ENCODE data around the gene XKR8.

XKR8 gene

DNA sequence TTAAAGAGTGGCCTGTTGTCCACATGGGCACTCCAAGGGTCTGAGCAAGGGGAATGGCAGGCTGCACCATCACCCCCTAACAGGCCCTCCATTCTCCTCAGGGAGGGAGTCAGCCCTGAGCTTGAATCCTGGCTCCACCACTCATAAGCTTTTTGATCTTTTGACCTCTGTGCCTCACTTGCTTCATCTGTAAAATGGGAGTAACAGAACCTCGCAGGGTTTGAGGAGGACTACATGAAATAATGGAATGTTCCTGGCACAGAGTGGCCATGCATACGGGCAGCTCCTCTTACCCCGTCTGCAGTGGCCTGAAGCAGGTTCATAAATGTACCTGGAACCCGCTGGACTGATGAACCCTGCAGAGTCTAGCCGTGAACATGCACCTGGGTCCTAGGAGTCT lies 2.1 kb upstream of the XKR8 start:
- DNase-seq: no peak

DNA sequence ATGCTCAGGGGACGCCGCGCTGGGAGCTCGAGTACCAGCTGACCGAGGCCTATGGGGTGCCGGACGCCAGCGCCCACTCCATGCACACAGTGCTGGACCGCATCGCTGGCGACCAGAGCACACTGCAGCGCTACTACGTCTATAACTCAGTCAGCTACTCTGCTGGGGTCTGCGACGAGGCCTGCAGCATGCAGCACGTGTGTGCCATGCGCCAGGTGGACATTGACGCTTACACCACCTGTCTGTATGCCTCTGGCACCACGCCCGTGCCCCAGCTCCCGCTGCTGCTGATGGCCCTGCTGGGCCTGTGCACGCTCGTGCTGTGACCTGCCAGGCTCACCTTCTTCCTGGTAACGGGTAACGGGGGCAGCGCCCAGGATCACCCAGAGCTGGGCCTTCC lies 1.3 kb upstream of the XKR8 start:
- DNase-seq: no peak

DNA sequence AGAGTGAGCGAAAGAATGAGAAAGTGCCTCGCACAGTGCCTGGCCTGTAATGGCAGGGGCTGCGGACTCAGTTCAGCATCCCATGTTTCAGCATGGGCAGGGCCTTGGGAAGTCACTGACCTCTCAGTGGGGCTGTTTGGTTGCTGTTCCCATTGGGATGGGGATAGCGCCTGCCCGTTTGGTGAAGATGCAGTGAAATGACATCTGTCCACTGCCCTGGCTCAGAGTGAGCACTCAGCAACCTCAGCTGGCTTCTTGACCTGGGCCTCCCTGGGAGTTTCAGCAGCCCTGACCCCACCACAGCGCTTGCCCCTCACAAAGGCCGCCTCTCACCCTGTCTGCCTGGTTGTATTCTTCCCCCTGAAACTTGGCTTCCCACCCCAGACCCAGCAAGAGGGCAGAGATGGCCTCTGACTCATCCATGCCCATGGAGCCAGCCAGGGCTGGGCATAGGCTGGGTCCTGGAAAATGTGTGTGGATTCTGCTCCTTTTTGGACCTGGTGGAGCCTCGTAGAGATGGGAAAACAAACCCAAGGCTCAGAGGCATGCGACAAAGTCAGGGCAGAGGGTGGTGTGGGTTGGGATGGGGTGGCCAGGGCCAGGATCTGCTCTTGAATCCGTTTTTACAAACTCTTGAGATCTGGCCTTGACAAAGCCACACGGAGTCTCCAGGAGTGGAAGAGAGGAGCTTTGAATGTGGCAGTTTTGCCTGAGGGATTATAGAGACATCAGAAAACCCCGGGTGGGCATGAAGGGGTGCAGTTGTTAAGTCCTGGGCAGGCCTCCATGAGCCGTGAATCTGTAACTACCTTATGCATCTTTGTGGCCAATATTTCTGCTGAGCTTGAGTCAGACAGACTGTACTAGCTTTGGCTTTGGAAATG lies 1.2 kb downstream of the XKR8 start:
- peak; percentile 37 for DNase-seq

DNA sequence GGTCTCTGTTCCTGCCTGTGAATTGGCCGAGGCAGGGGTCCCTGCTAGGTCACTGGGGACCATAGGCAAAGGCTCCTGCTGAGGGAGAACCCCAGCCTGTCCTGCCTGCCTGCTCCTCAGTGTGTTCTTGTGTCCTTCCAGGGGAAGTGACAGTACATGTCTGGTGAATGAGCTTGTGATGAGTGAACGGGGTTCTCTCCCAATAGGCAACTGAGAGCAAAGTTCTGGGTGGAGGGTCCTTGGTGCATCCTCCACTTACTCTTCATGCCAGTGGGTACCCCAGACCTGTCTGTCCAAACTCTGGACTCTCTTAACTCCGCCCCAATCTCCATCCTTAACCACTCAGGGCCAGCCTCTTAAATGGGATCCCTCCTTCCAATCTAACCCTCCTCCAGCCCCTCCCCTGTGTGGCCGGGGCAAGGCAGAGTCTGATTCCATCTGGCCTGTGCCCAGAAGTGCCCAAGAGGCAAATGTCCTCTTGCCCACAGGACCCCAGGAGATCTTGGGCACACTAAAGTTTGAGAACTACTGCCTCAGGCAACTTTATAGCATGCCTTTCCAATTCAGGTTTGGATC lies 2.0 kb downstream of the XKR8 start:
- peak; percentile 52 for DNase-seq

DNA sequence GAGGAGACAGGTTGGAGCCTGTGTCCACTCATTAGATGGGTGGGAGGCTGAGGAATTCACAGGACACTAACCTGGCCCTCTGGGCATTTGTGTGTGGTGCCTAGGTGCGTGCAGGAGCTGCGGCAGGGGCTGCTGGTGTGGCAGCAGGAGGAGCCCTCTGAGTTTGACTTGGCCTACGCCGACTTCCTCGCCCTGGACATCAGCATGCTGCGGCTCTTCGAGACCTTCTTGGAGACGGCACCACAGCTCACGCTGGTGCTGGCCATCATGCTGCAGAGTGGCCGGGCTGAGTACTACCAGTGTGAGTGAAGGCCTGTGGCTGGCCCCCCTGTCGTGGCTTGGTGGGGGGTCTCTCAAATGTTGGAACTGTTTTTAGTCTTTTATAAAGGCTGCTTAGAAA lies 3.6 kb downstream of the XKR8 start:
- no peak for DNase-seq

DNA sequence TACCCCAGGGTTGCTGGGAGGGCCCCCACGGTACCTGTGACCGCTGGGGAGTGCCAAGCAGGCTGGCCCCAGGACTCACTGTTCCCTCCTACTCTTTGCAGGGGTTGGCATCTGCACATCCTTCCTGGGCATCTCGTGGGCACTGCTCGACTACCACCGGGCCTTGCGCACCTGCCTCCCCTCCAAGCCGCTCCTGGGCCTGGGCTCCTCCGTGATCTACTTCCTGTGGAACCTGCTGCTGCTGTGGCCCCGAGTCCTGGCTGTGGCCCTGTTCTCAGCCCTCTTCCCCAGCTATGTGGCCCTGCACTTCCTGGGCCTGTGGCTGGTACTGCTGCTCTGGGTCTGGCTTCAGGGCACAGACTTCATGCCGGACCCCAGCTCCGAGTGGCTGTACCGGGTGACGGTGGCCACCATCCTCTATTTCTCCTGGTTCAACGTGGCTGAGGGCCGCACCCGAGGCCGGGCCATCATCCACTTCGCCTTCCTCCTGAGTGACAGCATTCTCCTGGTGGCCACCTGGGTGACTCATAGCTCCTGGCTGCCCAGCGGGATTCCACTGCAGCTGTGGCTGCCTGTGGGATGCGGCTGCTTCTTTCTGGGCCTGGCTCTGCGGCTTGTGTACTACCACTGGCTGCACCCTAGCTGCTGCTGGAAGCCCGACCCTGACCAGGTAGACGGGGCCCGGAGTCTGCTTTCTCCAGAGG lies 6.8 kb downstream of the XKR8 start:
- DNase-seq: no peak

DNA sequence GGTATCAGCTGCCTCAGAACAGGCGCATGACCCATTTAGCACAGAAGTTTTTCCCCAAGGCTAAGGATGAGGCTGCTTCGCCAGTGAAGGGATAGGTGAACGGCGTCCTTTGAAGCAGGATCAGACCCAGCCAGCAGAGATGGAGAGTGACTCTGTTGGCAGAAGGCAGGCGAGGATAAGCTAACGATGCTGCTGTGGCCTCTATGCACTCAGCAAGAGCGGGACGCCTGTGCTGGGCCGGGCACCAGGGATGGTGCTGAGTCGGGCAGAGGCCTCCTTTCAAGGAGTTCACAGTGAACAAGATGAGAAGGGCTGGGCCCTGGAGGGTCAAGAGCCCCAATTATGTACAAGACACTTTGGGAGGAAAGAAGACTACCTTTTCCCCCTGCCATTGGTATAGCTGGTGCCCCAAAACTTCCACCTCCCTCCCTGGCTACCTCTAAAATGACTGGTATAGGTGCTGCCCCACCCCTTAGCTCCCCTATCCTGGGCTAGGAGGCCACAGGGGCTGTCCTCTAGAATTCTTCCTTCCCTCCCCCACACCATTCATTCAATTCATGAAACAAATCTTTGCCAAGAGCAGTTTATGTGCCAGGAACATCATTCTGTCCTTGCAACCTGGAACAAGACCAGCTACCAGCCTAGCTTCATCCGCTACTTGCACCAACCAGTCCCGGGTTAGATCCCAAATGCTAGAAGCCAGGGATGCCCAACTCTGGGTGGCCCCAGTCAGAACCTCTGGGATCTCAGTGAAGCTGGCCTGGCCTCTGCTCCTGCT lies 7.5 kb downstream of the XKR8 start:
- DNase-seq: no peak

DNA sequence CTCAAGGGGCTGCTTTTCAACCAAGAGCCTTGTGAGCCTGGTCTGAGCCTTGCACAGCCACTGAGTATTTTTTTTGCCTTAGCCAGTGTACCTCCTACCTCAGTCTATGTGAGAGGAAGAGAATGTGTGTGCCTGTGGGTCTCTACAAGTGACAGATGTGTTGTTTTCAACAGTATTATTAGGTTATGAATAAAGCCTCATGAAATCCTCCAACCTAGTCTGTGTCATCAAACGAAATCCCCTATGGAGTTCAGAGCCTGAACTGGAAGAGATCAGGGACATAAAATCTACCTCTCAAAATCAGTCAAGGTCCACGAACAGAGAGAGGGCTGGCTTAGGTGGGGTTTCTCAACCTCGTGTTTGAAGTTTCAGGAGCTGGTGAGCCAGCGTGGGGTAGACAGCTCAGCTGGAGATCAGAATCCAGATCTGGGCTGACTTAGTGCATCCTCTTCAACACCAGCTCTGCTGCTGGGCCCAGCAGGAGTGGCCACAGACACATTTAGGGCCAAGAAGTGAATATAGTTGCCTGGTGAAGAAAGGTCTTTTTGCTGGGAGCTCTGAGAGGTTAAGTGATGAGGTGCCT lies 8.2 kb downstream of the XKR8 start:
- no peak for DNase-seq

DNA sequence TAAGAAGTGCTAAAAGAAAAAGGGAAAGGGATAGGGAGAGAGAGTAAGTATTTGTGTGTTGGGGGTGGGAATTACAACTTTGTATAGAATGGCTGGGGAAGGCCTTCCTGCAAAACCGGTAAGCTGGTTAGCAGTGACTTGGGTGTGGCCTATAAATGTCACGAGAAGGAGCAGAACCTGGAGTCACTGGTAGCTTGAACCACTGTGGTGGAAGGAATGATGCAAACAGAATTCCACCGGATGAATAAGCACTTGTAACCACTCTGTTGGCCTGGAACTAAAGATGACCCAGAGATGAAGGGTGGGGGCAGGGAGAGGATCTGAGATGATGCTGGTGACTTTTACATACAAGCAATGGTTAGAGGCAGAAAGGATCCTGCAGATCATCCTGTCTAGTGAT lies 8.9 kb downstream of the XKR8 start:
- DNase-seq: peak; percentile 92

DNA sequence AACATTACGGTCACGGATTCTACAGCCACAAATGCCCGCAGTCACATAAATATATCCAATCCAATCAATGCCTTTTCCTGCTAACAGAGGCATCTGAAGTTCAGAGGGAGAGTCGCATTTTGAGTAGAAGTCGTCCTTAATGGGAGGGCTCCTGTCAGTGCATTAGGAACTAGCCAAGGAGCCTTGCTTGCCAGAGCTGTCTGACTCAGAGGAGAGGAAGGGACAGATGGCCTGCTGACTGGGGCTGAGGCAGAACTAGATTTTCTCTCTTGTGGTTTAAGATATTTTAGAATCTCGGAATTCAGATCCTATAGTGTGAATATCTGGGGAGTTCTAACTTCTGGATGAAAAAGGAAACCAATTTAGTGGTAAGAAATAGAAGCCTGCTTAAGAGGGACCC lies 10.6 kb downstream of the XKR8 start:
- DNase-seq: peak; percentile 84

DNA sequence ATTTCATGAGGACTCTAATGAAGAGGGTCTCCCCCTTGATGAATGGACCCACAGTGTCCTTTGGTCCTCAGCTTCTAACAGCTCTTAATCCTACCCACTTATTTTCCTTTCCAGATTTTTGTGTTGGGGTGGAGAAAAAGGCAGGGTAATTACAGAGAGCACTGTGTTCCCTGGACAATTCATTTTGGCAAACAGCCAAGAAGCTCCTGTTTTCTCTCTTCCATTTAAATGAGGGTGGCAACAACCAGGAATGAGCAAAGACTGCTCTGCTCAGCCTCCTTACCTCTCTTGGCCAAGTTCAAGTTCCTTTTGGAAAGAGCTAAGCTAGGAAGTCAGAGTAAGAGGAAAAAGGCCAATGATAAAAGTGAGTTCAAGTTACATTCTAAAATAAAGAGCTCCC lies 11.9 kb downstream of the XKR8 start:
- DNase-seq: no peak

DNA sequence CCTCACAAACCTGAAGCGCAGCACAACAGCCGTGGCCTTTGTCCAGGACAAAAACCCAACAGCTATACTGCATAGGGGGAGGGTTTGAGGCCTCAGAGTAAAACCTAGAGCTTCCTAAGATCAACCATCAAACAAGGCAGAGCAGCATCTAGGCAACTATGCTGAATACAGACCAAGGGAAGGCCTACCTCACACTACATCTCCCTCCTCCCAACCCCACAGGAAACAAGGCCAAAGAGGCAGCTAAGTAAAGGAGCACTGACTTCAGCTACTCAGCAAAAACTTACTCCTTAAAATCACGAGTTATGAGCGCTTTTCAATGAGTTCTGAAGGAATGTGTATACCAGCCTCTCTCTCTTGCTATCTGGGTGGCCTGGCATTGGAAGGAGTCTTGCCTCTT lies 12.4 kb downstream of the XKR8 start:
- DNase-seq: no peak

DNA sequence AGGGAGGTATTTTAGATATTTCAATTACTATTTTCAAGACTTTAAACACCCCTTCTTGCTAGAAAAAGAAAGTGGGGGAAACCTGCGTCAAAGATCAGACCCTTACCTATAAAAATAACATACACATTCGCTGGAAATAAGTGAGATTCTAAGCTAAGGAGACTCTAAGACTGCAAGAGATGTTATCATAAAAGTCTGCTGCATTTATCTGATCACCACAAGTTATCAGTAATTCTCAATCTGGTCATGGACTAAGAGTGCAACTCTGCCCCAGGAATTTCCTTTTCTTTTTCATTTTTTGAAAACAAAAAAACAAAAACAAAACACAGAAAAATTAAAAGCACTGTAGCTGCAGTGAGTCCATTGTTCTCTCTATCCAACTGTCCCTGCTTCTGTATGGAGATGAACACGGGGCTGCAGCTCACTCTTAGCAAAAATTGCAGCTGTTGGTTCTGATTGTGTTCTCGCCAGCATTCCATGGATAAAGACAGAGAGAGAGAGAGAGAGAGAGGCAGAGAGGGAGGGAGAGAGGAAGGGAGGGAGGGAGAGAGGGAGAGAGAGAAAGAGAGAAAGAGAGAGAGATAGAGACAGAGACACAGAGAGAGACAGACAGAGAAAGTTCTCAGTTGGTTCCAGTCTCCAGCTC lies 14.1 kb downstream of the XKR8 start:
- no peak for DNase-seq

DNA sequence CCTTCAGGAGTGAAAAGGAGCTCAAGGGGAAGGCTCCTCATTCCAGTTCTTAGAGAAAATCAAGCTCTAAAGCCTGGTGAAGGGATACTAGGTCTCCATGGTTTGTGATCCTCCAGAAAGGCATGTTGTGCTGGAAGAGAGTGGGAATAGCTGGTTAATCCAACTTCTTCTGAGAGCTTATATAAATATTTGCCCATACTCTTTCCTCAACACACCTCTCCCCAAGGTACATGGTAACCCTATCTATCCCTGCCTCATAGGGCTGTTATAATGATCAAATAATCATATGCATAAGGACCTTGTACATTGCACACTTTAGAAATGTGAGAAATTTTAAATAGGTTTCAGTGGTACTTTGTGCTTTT lies 14.6 kb downstream of the XKR8 start:
- no peak for DNase-seq

DNA sequence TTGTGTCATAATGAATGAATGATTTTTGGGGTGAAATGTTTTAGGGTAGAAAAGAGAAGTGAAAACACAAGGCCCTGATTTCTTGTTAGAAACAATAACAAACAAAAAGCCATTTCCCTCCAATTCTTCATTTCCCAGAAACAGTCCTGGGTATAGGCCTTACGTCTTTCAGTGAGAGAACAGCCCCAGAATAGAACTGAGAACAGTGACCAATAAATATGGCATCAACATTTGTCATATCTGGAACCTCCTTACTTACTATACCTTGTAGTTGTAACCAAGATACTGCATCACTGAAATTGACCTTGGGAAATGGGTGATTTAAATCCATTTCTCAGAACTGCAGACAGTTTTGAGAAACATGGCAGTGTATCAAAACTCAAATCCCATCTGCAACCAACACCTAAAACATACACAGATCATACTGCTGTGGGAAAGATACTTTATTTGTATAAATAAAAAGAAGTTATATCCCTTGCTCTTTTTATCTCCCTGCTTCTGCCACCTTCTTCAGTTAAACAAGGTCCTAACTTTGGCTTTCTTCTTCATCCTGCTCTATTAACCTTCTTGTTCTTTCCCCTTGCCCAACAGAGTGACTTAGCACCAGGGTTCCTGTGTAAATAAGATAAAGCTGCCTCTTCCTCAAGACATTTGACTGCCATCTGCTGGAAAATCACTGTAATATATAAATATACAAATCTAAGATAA lies 19.5 kb downstream of the XKR8 start:
- DNase-seq: peak; percentile 62

DNA sequence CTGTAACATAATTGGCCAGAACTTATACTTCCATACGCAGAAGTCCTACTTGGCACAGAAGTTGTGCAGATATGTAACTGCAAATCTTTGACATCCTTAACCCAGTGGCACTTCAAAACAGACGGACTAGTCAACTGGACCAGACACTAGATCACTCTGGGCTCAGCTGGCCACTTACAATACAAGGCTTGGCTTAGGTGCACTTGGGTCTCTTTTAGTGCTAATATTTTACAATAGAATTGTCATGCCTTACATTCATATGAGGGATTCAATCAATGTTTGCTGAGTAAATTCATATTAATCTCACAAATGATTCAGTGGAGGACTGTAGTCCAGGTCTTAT lies 20.1 kb downstream of the XKR8 start:
- DNase-seq: no peak

DNA sequence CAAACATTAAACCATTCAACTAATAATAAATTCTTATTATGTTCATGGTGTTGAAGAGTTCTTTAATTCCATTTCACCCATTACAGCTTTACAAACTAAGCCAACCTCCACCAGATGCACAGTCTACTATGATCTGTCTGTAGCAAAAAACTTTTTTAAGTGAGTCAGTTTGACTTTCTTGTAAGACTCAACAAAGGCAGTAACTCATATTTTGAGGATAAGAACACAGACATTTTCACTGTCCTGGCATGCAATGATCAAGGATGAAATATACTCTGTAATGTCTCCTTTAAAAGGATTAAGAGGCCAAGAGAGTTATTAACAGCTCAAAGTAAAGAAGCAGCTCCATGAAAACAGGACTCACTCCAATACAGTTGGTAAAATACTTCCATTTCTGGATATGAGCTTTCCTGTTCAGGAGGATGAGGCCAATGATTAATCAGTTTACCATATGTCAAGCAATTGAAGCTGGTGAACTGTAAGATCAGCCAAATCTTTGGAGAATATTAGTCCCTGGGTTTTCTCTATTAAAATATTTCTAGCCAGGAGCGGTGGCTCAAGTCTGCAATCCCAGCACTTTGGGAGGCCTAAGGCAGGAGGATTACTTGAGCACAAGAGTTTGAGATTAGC lies 20.6 kb downstream of the XKR8 start:
- DNase-seq: no peak

DNA sequence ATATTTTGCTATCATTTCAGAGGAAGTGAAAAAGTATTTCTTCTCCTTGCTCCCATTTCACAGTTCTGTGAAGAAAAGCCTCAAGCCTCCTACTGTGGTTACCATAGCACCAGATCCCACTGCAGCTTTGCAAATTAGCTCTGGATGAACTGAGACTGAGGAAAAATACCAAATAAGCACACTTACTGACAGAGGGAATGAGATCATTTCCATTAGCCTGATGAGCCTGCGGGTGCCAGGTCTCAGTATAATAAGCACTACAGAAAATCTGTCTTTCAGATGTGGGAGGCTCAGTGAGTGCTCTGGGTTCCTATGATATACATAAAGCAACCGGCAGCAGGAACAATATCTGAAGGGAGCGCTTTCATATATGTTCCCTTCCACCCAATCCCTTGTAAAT lies 21.4 kb downstream of the XKR8 start:
- no peak for DNase-seq

DNA sequence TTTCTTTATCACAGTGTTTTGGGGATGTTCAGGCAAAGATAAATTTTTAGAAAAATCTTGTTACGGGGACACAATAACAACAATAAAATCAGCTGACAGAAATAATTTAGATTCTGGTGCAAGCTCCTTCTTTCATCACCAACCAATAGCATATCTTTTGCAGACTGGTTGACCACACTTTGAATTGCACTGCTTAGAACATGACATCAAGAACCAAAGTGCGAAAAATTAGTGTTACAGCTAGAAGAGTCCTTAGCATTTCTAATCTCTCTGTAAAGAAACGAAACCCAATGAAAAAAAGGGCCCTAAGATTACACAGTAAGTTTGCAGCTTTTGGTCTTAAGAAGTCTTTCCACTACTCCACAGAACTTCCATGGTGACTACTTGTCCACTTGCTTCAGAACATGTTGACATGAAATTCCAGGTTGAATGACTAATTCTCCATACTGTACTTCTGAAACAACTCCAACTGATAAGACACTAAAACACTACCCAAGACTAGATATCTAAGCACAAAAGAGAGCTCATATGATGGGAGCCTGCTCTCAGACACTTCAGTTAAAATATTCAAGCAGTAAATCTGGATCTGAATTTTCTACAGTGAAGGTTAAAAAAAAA lies 31.3 kb downstream of the XKR8 start:
- peak; percentile 11 for DNase-seq

DNA sequence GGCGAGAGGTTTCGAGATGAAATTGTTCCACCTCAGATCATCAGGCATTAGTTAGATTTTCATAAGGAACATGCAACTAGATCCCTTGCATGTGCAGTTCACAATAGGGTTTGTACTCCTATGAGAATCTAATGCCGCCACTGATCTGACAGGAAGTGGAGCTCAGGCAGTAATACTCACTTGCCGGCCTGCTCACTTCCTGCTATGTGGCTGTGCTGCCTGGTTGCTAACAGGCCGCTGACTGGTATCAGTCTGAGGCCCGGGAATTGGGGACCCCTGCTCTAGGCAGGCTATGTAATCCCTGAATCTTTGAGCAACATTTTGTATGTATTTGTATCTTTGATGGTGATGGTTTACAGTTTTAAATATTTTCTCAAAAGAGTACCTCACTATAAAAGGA lies 32.5 kb downstream of the XKR8 start:
- no peak for DNase-seq

DNA sequence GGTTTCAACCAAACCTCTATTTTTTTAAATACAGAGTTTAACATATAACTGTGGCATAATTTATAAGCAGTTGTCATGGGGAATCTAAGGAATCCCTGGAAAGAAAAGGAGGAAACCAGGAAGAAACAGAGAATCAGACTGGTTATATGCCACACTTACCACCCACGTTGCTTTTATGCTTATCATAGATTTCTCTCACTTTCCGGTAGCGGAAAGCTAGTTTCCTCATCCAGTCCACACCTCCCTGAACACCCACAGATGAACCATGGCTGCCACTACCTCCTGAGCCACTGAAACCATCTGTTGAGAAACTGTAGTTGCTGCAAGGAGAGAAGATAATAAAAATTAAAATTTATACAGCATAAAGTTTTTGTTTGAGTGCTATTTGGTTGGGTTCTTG lies 33.5 kb downstream of the XKR8 start:
- DNase-seq: no peak

Data from EL (cell line).